Erythroblast (primary cell): Measurements from ENCODE around the gene FHL3.

Experiments
- GATA1 ChIP-seq: IDR thresholded peaks from 2 replicates; pipeline ENCODE4 v1.6.1; 2011; ENCODE audit warnings: low read depth, mild to moderate bottlenecking, control low read depth, low read length, moderate library complexity
- POLR2A ChIP-seq: IDR thresholded peaks from 2 replicates; pipeline ENCODE4 v1.6.1; 2011; ENCODE audit warnings: mild to moderate bottlenecking, low read length

DNA sequence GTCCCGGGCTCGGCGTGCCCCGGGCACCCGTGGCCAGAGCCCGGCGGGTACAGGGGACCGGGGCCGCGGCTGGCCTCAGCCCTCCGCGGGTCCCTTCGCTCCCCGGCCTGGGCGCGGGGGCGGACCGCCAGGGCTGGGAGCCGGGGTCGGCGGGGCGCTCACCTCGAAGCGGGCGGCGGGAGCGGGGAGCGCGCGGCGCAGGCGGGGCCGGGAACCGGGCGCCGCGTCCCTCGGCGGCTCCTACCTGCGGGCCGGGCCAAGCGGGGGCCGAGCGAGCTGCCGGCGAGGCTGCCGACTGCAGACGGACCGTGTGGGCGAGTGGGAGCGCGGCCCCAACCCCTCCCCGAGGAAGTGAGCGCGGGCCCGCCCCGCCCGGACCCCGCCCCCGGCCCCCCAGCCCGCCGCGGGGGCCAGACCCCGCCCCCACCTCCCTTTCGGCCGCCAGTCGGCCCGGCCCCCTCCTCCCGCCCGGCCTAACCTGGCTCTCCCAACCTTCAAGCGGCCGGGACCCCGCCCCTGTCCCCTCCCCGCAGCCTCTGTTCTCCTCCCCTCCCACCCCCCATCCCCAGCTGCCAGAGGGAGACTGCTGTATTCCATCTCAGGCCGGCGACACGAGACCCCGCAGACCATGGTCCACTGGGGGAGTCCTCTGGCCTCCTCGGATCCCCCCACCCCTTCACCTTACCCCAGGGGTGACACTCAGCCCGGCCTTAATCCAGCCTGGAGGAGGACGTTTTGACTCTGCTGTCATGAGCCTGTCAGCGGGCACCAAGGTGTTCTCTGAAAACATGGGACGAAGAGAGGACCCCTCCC is at the start of gene FHL3:
- peak; percentile 10 for TF ChIP-seq POLR2A
- TF ChIP-seq GATA1: no peak
